ENCODE measurements around the gene TTC17. TPM values are rescaled to one million over a fixed set of nuclear protein-coding genes. Genes with fewer than 3 reads are reported as not detected.

Gene TTC17
- total and polyA plus RNA-seq, 9 of the 15 experiments (the other 6 are each of a cell fraction or from before 2014, with no cell fraction given): 19.7 to 99.1 (median 53.3) TPM

- no peak for TF ChIP-seq ZFP36 (IDR thresholded peaks at IDR 0.05; ENCODE audit: low read depth, low read length, partially characterized antibody)
- no peak for TF ChIP-seq NCOA4 (IDR thresholded peaks at IDR 0.05; ENCODE audit: partially characterized antibody)
- TF ChIP-seq SRSF3 (IDR thresholded peaks at IDR 0.05; ENCODE audit: insufficient read depth, low read length): no peak
- no peak for TF ChIP-seq ZNF197 (CRISPR knock-in tag; IDR thresholded peaks at IDR 0.05; ENCODE audit: low read depth)
- TF ChIP-seq USF2 (CRISPR knock-in tag; IDR thresholded peaks at IDR 0.05): no peak
- TF ChIP-seq ZFPM2 (CRISPR knock-in tag; IDR thresholded peaks at IDR 0.05): no peak
- TF ChIP-seq ILK (tag; IDR thresholded peaks at IDR 0.05; ENCODE audit: borderline replicate concordance, low read depth): no peak
- no peak for TF ChIP-seq SPI1 (IDR thresholded peaks at IDR 0.05; ENCODE audit: borderline replicate concordance, low read depth, low read length)
- no peak for TF ChIP-seq ZNF277 (CRISPR knock-in tag; IDR thresholded peaks at IDR 0.05; ENCODE audit: borderline replicate concordance)
- peak; percentile 20 to 48; a peak in 1 of 4 replicates for TF ChIP-seq ARNT (IDR thresholded peaks at IDR 0.05)
- no peak for TF ChIP-seq NR0B1 (IDR thresholded peaks at IDR 0.05; ENCODE audit: partially characterized antibody)
- no peak for TF ChIP-seq FOXJ2 (tag; IDR thresholded peaks at IDR 0.05)
- TF ChIP-seq BCOR (IDR thresholded peaks at IDR 0.05): no peak
- TF ChIP-seq JUN (IDR thresholded peaks at IDR 0.05; ENCODE audit: borderline replicate concordance, low read depth, low read length): no peak
- TF ChIP-seq JUN (CRISPR knock-in tag; IDR thresholded peaks at IDR 0.05; ENCODE audit: borderline replicate concordance): no peak
- TF ChIP-seq TBL1XR1 (IDR thresholded peaks at IDR 0.05; ENCODE audit: low read length in 2 of 2): peak in 1 of 2 experiments; percentile 19; a peak in 1 of 4 replicates
Measured at GRCh38 chr11:43358279-43358800, 380 bp upstream of the TTC17 start (continued).

Measured in K562 (cell line).